ENCODE results near the gene TATDN2.

GRCh38 chr3:10240799-10241198 is 7.5 kb upstream of the TATDN2 start:
- TF ChIP-seq CTCF (IDR thresholded peaks at IDR 0.05) = no peak
- no peak for TF ChIP-seq POLR2A (IDR thresholded peaks at IDR 0.05; ENCODE audit: low read length)
- no peak for TF ChIP-seq RCOR1 (IDR thresholded peaks at IDR 0.05; ENCODE audit: low read depth, low read length)
- no peak for TF ChIP-seq MAZ (IDR thresholded peaks at IDR 0.05; ENCODE audit: borderline replicate concordance, low read depth, low read length)
- TF ChIP-seq BHLHE40 (IDR thresholded peaks at IDR 0.05; ENCODE audit: low read depth, low read length) = no peak
- TF ChIP-seq REST (IDR thresholded peaks at IDR 0.05) = no peak
